Germinal center (tissue), 1 donor: ENCODE measurements around the gene PKD1L1.
A peak's percentile ranks its signal among the peaks of the same experiment; 100 is the strongest.

Experiments used
- DNase-seq: peaks from one replicate; pipeline ENCODE4 v3.0.0; 2012; ENCODE audit warnings: mixed read lengths, low spot score

PKD1L1 gene

DNA sequence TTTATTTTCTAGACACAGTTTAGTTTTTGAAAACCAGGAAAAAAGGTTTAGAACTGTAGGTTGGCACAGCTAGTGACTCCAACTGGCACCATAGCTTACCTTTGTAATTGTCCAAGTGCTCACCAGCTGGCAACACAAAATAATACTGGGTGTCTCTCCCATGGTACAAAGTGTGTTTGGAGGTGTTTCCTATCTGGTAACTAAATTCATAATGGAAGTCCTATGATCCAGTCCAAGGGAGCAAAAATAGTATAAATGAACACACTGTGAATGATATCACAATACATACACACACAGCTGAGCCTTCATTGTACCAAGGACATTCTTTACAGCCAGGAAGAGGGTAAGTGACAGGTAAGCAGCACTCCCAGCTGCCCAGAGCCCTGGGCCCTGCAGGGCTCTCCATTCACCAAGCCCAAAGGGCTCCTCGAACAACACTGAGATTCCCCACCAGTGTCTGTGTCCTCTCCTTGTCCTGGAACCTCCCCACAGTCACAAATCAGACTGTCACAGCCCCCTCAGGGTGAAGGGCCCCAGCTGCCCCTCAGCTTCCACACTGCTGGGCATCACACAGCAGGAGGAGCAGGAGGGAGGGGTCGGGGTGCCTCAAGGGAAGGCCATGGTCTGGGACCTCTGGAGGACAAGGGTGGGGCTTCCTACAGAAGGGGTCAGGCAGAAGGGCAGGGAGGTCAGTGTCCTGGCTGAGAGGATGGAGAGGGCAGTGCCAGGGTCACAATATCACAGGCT lies 72.1 kb downstream of the PKD1L1 start:
- no peak for DNase-seq

DNA sequence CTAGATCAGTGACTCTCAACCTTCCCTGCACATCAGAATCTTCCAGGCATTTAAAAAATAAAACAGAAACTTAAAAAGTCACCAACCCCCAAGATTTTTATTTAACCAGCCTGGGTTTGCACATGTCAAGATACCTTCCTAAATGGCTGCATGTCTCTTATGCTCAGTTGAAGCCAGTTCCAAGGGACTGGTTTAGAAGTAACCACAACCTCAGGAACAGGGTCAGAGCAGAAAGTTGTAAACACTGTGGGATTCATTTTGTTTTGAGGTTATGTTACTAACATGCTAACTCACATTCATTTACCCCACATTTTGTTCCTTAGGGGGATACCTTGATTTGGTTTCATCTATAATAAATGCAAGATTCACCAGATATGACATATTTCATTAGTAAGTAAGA lies 72.9 kb downstream of the PKD1L1 start:
- no peak for DNase-seq

DNA sequence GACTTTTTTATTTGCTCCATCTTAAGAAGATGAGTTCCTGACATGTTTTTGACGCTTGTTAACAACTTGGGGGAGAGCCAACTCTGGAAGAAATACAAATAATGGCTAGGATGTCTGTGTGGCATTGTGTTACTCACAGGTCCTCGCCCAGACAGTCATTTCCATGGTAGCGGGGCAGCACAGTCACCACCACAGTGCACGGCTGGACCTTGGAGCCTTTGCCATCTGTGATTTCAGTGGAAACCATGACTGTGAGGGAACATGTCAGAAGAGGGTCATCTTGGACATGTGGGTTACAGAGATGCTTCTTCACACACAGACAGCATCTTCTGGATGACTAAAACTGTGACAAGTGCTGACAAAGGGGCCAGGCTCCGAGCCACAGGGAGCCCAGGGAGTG lies 74.5 kb downstream of the PKD1L1 start:
- no peak for DNase-seq

DNA sequence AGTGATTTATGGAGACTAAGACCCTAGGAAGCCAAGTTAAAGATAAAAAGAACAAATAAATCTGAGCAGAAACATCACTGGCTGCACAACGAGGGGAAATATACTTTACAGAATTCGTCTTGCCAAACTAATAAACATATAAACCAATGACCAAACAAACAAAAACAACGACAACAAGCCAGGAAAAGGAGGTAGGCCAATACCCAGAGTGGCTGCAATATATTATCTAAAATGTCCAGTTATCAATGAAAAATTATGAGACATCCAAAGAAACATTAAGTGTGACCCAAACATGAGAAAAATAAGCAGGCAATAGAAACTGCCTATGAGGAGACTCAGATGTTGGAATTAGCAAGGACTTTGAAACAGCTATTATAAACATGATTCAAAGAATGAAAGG lies 81.0 kb downstream of the PKD1L1 start:
- no peak for DNase-seq

DNA sequence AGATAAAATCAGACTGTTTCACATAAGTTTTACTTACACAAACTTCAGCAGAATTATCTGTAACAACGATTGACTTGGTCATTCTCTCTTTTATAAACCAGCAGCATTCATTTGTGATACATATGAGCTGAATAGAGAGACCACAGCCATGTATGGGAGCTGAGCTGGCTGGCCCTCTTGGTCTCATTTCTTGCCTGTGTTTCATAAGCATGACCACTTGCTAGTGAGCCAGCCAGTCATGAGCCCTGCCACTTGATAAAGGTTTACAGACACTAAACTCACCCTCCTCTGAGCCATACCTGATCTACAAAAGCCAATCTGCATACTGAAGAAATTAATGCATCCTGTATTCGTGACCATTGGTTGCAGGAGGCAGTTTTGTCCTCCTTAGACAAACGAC lies 82.1 kb downstream of the PKD1L1 start:
- no peak for DNase-seq

DNA sequence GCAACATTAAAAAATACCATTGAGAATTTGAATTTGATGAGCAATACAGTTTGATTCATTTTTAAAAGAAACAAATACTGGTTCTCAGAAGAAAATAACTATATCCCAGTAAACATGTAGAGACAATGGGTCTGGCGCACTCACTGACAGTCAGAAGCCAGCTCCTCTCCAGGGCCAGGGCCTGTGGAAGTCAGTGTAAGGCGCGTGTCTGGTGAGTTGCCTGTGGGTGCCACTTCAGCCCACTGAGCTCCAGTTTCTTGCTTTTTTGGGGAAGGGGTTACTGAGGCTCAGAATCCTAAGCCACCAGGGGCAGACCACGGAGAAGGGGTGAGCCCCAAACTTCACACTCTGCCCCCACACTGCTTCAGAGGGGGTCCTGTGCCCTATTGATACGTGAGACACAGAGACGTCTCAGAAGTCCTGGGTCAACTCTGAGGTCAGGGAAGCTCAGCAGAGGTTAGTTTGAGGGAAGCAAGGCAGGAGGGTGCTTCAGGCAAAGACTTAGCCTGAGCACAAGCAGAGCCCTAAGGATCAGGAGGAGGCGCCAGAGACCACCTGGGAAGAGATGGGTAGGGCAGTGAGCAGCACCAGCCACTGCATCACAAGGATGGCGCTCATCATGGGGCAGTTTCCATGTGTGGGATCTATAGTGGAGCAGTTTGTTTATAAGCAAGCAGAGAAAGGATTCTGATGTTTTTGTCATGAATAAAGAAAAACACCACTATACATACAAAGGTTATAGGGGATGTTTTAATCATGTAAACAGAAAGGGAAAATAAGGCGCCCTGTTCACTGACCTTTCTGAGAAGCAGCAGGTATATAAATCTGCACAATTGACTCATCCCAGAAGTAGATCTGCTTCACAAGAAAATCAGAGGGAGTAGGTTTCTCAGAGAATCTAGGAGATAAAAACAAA lies 95.7 kb downstream of the PKD1L1 start:
- DNase-seq: no peak

DNA sequence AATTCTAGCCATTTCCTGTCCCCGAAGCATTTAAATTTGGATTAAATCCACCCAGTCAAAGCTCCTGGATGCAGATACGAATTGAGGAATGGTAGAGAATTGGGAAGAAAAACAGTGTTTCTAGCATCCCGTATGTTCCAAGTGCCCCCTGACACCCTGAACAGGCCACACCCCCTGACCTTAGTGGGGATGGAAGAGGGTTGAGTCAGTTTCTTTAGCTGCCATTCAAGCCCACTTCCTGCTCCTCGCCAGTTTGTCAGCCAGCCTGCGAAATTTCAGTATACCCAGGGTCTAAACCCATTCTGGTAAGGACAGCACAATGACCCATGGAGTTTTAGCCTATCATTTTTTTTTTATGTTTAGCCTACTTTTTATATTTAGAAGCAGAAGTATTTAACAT lies 101.1 kb downstream of the PKD1L1 start:
- DNase-seq: no peak

DNA sequence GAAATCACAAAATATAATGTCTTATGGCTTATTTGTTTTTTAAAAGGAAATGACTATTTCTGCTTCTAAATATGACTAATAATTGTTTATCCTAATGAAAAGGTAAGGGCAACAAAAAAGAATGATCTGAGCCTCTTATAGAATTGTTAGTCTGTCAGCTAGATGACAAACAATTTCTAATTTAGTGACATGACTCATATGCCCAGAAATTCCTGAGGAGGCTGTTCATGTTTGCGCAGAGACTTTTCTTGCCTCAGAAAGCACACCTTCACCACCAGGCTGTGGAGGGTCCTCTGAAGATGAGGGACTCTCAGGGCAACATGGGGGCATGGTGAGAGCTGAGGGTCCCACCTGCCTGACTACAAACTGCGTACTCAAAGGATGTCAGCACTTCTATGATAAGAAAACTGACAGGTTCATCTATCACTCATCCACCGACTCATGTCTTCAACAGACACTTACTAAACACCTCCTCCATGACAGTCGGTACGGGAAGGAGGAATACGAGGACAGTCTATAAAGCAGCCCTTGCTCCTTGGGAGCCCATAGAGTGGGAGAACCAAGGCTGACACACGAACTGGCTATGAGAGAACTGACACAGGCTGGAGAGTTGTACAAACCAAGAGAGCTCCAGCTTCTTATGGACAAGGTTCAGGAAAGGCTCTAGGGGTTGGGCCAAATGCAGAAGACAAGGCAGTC lies 102.0 kb downstream of the PKD1L1 start:
- no peak for DNase-seq

DNA sequence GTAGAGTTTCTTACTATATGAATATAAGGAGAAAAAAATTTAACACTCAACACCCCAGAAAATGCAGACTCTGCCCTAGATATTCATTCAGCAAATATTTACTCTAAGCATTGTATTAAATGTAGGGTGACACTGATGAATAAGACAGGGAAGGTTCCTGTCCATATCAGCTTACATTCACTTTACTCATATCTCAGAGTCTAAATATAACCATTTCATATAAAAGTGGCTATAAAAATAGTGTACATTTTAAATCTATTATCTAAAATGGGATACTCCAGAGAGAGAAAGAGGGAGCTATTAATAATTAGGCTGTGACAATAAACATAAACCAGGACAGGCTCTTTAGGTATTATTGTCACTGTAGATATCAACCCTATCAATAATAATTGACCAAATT lies 104.0 kb downstream of the PKD1L1 start:
- DNase-seq: no peak

DNA sequence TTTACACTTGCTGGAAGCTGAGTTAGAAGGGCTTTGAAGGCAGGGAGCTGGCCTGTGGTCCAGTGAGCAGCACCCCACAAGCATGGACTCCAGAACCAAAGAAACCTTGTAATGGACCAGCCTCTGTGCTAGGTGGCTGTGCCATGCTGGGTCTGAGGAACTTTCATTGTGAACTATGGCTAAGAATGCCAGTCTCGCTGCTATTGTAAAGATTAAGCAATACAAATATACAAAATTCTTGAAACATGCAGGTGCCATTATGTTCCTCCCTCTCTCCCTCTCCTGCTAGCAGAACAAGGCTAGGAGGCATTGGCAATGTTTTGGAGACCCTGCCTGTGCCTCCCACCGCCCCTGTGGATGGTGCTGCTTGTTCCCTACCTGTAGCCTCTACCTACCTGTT lies 105.0 kb downstream of the PKD1L1 start:
- DNase-seq: no peak

DNA sequence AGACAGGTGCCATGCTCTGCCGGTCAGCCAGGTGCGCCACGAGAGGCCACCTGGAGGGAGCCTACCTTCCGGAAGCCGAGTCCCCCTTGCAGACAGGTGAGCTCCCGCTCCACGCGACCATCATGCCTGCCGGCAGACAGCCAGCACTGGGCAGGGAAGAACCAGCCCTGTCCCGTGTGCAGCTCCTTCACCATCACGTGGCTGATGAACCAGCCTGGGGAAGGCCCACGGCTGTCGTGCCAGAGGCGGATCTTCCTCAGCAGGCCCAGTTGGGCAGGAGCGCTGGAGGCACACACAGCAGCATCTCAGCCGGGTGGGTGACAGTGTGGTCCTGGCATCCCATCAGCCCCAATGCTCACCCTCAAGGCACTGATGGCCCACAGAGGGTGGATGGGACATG lies 108.9 kb downstream of the PKD1L1 start:
- DNase-seq: no peak

DNA sequence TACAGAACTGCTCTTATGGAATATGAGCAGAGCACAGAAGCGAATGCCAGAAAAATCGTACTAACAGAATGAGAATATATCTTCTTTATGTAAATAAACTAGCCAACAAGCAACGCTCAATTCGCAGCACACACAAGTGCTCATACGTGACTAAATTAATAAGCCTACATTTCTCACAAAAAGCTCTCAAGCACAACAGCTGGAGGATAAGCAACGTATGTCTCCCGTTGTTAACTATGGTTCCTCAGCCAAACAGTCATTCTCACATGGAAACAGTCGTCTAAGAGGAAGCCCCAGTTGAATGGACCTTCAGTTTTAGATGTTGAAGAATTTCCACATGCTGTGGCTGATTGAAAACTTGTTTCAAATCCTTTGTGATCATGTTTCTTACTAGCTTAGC lies 110.4 kb downstream of the PKD1L1 start:
- no peak for DNase-seq

DNA sequence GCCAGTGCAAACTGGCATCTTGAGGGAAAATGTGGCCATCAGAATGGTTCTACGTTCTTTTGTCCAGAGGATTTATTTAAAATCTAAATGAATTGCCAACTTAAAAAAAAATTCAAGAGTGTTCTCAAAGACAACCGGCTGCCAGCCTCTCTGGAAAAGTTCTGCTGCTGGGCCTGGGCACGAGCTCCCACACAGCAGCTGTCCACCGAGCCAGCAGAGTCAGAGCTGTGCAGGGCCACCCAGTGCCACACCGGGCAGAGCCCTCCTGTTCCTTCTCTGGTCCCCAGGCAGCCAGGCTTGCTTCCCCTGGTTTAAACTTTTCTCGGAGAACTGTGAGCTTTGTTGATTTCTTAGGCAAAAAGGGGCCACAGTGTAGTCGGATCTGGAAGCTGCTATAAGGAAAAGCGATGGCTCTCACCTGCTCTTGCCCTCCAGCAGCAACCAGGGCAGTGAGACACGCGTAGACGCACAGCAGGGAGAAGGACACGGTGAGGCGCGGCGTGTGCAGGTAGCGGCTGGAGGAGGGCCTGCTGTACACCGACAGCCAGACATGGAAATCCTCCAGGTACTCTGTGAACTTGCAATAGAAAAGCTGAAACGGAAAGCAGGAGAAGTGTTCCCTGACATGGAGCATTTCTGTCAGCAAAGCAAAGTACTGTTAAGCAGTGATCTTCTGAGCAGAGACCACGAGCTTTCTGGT lies 111.6 kb downstream of the PKD1L1 start:
- no peak for DNase-seq

DNA sequence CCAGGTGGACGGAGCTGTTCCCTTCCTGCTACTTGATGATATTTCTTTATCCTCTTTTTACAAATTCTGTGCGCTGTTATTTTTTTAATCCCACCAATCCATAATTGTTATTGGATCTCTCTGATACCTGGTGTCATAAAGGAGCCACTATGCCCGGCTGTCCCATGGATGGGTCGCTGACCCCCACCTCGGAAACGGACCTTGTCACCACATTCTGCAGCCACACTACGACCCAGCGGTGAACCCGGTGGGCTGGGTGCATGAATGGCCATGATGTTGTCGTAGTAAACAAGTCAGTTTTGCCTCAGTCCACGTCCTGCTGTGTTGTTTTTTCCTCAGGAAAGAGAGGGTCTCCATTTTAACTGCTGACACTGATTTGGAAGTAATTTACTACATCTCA lies 112.2 kb downstream of the PKD1L1 start:
- no peak for DNase-seq

DNA sequence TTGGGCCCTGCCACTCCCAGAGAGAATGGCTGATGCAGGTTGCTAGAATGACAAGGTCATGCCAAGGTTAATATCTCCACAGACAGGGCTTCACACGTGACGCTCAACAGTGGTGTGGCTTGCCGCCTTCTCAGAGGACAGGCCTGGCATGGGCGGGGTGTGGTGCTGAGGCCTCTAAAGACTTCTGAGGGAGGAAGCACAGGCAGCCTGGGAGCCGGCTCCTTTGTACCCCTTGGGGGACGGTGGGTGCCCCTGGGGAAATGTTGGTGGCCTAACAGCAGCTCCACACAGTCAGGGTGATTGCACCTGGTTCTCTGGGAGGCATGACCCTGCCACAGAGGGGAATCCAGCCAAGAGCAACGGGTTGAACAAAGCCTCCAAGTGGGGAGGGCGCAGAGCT lies 115.1 kb downstream of the PKD1L1 start:
- DNase-seq: peak; percentile 86

DNA sequence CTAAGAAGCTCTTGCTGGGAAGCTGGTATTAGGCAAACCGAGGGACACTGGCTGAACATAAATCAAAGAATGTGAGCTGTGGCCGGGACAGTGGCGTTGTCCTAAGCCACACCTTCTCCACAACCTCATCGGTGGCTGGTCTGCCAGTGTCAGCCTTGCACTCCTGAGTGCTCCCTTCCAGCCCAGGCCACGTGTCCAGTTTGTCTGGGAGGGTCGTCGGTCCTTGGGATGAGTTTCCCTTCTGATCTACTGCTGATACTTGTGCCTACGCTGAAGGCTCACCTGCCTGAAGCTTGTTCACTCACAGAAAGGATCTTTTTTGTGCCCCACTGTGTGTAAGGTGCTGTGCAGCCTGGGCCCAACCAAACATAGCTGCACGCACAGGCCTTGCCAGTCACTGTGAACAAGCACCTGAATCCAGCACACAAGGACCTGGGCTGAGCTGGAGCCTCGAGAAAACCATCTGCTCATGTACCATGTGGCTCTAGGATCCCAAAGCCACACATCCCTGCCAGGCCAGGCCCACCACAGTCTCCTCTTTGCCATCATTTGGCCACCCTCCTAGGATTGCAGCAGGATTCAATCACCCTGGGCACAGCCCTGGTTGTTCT lies 116.1 kb downstream of the PKD1L1 start:
- no peak for DNase-seq

DNA sequence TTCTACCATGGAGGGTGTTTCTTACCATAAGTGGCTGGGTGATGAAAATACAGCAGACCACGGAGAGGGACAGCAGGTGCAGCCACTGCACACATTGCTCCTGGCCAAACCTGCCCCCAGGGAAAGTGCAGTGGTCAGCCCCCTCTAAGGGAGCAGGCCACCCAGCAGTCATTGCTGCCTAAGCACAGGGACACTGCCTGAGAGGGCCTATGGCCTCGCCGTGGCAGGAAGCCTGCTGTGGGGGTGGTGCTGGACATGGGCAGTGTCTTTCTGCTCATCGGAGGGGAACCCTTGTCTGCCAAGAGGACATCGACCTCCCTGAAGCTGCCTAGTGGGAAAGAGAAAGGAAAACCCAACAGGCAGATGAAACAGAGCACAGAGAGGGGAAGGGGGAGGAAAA lies 118.3 kb downstream of the PKD1L1 start:
- no peak for DNase-seq

DNA sequence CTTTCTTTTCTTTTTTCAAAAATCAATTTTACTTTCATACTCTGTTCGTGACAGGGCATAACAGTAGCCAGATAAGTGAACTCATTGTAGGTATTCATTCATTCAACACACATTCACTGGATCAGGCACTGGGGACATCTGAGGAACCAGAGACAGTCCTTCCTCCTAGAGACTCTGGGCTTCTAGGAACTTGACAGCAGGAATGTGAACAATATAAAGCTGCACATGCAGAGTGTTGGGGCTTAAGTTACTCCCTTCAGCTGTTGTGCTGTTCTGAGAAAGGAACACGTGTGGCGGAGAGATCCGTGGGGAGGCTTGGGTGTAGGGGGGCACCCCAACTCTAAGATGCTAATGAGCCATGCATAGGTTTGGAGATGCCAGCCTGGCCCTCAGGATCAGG lies 120.4 kb downstream of the PKD1L1 start:
- no peak for DNase-seq

DNA sequence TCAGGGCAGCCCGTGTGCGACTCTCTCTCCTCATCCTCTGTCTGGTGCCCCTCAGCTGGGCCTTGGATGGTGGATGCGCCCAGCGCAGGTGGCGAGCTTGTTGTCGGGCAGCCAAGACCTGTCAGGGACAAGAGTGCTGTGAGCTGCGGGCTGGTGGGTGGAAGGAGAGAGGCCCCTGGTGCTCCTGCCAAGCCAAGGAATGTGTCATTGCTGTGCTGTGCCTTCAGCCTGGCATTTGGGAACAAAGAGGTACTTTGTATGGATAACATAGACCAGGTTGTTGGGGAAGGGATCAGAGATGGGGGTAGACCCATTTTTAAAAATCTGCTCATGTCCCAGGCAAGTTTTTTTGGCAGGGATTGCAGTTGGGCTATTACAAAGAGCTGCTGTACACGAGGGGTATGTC lies 120.9 kb downstream of the PKD1L1 start:
- no peak for DNase-seq

DNA sequence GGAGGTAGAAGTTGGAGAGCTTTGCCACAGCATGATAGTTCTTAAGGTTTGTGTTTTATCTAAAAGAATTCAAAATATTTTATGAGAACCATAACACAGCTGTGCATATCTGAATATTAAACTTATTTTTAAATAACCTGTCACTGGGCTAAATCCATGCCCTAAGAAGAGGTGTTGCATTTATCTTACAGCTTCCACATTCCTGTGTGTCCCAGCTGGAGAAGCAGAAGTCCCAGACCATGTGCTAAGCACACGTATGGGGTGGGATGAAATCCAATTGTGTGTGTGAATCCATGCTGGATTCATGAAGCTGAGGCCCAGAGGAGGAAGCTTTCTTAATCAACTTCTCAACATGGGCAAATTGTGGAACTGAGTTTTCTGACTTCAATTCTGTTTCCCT lies 121.5 kb downstream of the PKD1L1 start:
- DNase-seq: no peak

DNA sequence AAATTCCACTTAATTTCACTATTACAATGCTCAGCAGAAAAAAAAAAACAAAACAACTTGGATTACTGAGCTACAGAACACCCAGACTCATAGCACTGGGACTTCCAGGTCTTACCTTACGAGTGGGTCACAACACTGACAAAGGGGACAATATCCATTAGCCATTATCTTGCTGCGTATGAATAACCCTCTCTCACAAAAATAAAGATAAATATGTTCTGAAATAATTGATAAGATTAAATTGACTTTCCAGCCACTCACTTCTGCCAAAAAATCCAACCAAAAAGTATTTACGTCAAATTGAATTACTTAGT lies 128.7 kb downstream of the PKD1L1 start:
- DNase-seq: no peak
